Hematopoietic multipotent progenitor cell treated with erythropoietin and hydrocortisone succinate and interleukin-3 and kit ligand, for 15 days (in vitro differentiated cells): ENCODE data around the gene OR4X2.
"Not testable (repeated sequence)": the region's sequence is repeated elsewhere in the genome, so short reads cannot be mapped to it uniquely, and the experiment has no call there.

ENCODE experiments used
- DNase-seq: peaks from one replicate; pipeline ENCODE4 v3.0.0-alpha.2; 2015; ENCODE audit warnings: low spot score

Gene OR4X2, protein sequence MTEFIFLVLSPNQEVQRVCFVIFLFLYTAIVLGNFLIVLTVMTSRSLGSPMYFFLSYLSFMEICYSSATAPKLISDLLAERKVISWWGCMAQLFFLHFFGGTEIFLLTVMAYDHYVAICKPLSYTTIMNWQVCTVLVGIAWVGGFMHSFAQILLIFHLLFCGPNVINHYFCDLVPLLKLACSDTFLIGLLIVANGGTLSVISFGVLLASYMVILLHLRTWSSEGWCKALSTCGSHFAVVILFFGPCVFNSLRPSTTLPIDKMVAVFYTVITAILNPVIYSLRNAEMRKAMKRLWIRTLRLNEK

DNA sequence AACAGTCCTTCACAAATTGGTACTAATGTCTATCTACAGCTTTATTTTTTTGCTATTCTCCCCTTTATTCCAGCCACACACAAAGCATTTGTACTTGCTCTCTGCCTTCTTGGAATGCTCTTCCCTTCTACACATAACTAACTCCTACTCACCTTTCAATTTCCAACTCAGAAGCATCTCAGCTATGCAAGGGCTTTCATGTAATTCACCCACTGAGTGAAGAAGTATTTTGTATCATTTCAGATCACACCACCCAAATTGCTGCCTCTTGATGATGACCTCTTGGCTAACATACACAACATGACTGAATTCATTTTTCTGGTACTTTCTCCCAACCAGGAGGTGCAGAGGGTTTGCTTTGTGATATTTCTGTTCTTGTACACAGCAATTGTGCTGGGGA, at the start of gene OR4X2:
TSS of gene OR4X2 (plus strand) at position 301 of the 400 bp plus-strand sequence. CDS start at position 301, 0 bp downstream.
- DNase-seq = no peak

DNA sequence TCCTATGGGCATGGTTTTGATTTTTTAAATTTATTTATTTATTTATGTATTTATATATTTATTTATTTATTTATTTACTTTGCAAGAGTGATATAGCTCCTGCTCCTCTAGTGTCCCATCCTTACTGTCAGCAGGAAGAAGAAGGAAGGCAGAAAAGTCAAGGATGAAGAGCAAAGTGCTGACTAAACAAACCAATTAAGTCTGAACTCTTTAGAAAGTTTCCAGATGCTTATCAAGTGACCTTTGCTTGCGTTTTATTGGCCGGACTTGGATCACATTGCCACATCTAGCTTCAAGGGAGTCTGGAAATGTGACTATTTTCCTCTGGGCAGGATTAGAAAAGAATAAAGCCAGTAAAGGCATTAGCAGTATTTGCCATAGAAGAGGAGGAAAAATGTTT, 37.0 kb upstream of the OR4X2 start:
- no peak for DNase-seq

DNA sequence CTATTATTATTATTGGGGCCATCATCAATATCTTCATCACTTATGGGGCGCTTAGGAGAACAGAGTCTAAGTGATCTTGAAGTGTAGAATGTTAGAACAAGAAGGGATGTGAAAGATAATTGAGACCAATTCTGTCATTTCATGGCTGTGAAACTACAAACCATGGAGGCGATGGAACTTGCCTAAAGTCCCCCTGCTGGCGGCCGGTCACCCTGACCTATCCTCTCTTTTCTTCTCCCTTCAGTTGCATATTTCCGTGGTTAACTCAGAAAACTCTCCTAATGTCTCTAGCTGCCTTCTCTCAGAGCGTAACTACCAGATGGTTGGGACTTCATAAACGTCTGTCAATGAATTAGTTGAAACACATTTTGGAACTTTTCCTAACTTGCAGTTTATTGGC, 34.9 kb upstream of the OR4X2 start:
- no peak for DNase-seq

DNA sequence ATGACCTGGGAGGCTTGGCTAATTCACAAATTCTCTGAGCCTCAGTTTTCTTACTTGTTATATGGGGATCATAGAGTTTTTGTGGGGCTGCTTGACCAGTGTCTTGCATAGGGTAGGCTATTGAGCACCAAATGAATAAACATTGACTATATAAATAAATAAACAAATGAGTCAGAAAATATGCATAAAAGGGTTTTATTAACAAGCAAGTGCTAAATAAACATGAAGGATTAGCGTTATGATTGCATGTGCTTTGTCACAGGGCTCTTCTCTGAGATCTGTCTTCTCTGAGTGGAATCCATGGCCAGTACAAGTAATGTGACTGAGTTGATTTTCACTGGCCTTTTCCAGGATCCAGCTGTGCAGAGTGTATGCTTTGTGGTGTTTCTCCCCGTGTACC, 28.4 kb upstream of the OR4X2 start, which contains the start of gene OR4B1:
TSS of gene OR4B1 (plus strand) at position 301 of the 400 bp plus-strand sequence. CDS start at position 301, 0 bp downstream.
- DNase-seq = no peak

DNA sequence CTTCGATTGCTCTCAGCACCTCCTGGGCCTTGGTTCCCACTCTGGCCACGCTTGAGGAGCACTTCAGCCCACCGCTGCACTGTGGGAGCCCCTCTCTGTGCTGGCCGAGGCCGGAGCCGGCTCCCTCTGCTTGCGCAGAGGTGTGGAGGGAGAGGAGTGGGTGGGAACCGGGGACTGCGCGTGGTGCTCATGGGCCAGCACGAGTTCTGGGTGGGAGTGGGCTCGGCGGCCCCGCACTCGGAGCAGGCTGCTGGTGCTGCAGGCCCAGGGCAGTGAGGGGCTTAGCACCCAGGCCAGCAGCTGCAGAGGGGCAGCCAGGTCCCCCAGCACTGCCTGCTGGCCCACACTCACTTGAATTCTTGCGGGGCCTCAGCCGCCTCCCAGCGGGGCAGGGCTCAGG, 16.1 kb upstream of the OR4X2 start:
- no peak for DNase-seq

DNA sequence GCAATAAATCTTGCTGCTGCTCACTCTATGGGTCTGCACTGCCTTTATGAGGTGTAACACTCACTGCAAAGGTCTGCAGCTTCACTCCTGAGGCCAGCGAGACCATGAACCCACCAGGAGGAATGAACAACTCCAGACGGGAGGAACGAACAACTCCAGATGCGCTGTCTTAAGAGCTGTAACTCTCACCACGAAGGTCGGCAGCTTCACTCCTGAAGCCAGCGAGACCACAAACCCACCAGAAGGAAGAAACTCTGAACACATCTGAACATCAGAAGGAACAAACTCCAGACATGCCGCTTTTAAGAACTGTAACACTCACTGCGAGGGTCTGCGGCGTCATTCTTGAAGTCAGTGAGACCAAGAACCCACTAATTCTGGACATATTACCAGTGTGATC, 14.8 kb upstream of the OR4X2 start:
- DNase-seq = not testable (repeated sequence)

DNA sequence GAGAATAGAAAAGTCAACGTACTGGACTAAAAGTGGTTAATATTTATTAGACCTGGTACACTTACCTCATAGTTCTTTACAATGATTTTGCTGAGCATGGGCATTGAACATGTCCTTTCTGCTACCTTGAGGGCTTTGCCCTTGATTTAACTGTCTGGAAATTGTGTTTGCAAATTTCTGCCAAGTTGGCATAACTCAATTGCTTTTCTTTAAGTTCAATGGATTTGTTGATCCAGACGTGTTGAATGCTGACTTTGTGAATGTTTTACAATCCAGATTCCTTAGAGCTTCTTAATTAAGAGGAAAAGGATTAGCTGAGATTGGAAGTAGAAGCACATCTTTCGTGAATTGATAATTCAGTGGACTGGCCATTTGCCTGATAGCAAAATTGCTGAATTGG, 7.2 kb upstream of the OR4X2 start:
- DNase-seq = no peak

DNA sequence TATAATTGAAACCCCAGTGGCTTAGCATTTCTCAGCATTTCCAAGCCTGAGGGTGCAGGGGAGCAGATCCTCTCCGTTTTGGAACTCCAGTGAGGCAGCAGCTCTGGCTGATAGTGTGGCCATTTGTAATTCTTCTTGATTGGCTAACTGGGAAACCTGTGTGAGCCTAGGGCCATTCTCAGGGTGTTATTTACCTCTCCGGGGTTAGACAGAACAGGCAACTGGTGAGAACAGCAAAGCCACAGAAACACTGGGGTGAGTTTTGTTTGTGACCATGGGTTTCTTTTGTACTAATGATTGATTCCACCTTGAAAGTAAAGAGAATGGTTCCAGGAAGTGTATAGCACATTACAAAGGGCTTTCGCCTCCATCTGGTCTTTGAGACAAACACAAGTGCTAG, 2.4 kb upstream of the OR4X2 start:
- no peak for DNase-seq

DNA sequence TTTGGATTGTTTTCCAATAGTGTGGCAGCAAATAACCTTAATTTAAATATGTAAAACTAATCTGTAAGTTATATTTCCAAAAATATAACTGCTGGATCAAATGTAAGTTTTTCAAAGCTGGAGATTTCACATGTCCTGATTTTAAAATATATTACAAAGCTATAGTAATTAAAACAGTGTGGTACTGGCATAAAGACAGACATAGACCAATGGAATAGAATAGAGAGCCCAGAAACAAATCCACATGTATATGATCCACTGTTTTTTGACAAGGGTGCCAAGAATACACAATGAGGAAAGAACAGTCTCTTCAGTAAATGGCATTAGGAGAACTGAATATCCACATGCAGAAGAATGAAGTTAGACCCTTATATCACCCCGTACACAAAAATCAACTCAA, 4.0 kb downstream of the OR4X2 start:
- no peak for DNase-seq

DNA sequence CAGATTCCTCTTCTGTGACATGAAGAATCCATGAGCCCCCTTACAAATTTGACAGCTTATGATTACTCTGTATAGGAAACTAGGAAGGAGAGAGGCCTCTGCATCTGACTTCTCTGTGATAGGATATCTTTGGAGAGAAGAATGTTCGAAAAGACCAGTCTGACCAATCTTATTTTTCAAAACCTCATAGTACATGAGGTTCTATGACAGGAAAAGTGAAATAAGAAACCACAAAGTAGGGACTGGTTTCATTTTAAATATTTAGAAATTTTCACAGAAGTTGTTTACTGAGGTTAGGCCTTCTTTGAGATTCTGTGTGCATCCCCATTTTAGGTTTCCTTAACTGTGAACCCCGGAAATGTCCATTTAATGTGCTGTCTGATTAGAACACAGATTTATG, 16.7 kb downstream of the OR4X2 start:
- no peak for DNase-seq

DNA sequence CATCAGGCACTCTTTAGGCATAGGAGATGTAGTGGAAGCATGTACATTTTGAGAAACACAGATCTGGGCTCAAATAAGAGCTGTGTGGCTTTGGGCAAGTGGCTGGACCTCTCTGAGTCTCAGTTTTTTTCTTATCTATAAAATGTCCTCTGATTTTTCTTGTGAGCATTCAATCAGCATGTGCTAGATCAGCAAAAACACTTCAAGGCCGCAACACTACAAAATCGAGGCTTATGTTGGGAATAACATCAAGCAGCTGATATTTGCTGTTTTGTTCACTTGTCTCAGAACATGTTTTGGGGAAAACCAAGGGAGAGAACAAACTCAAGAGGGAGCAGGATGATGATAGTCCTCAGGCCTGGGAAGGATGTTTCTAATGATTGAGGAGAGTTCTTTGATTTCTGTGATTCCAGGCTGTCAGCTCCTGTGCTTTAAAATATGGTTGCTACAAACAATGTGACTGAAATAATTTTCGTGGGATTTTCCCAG, 18.6 kb downstream of the OR4X2 start, which contains the start of gene OR4X1:
TSS of gene OR4X1 (plus strand) at position 439 of the 489 bp plus-strand sequence. CDS start at position 439, 0 bp downstream.
- no peak for DNase-seq

DNA sequence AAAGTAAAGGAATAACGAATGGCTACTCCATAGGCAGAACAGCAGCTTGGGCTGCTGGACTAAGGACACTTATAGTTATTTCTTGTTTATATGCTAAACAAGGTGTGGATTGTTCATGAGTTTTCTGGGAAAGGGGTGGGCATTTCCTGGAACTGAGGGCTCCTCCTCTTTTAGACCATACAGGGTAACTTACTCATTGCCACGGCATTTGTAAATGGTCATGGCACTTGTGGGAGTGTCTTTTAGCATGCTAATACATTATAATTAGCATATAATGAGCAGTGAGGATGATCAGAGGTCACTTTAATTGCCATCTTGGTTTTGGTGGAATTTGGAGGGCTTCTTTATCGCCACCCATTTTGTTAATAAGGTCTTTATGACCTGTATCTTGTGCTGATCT, 25.7 kb downstream of the OR4X2 start:
- no peak for DNase-seq

DNA sequence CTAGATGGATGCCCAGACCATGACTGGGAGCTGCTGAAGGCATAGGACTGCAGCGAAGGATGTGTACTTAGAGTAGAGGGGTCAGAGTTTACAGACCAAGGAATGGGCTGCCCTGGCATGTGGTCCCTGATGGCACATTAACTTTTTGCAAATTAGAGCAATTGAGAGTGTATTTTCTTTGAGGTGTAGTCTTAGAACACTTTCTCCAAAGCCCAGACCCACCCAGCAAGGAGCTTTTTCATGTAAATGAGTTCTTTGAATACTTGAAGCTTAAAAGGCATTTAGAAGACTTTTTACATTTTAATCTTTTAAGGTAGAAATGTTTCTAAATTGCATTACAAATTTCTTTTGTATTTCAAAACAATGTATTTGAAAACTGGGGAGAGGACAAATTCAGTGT, 27.7 kb downstream of the OR4X2 start:
- no peak for DNase-seq
